Osteoblast (primary cell): Measurements from ENCODE around the gene CACNA2D3. TPM values are rescaled to one million over a fixed set of nuclear protein-coding genes. Genes with fewer than 3 reads are reported as not detected.

Experiments
- DNase-seq: peaks from one replicate; pipeline ENCODE4 v3.0.0; 2011; ENCODE audit warnings: low spot score, mixed read lengths; ENCODE audit not compliant: insufficient read length; ENCODE audit errors: missing footprints
- H2AFZ ChIP-seq: 2 replicates; pipeline ENCODE4 v1.6.0; 2011; ENCODE audit warnings: mild to moderate bottlenecking, low read length
- H3K27ac ChIP-seq: 2 replicates; pipeline ENCODE4 v1.5.1; 2011; ENCODE audit warnings: mild to moderate bottlenecking, low read depth, low read length, moderate library complexity
- H3K27me3 ChIP-seq: 2 replicates; pipeline ENCODE4 v1.6.0; 2012; ENCODE audit warnings: mild to moderate bottlenecking, control low read depth, inconsistent platforms, low read length, moderate library complexity; ENCODE audit not compliant: insufficient read depth
- H3K36me3 ChIP-seq: 2 replicates; pipeline ENCODE4 v1.5.1; 2011; ENCODE audit warnings: mild to moderate bottlenecking, low read length, control low read depth, moderate library complexity; ENCODE audit not compliant: insufficient read depth
- H3K4me1 ChIP-seq: 2 replicates; pipeline ENCODE4 v1.5.1; 2011; ENCODE audit warnings: mild to moderate bottlenecking, low read length, control low read depth, moderate library complexity; ENCODE audit not compliant: insufficient read depth
- H3K4me2 ChIP-seq: 2 replicates; pipeline ENCODE4 v1.6.0; 2011; ENCODE audit warnings: mild to moderate bottlenecking, low read length; ENCODE audit not compliant: insufficient read depth
- H3K4me3 ChIP-seq: fragments of 200-600 bp; sonication (generic); 3 replicates; pipeline ENCODE4 v1.5.1; 2012; ENCODE audit warnings: mild to moderate bottlenecking, low read length, inconsistent platforms; ENCODE audit not compliant: insufficient read depth
- H3K79me2 ChIP-seq: 2 replicates; pipeline ENCODE4 v1.6.0; 2012; ENCODE audit warnings: mild to moderate bottlenecking, low read length, control low read depth, inconsistent platforms; ENCODE audit not compliant: insufficient read depth
- H3K9me3 ChIP-seq: 2 replicates; pipeline ENCODE4 v1.5.1; 2011; ENCODE audit warnings: low read depth, low read length, control low read depth
- H4K20me1 ChIP-seq: 2 replicates; pipeline ENCODE4 v1.6.0; 2012; ENCODE audit warnings: mild to moderate bottlenecking, low read length, control low read depth; ENCODE audit not compliant: insufficient read depth
- total RNA-seq: library from RNA; depleted of rRNA; stranded (reverse); fragments of >200 nt; gene quantifications from 2 replicates; pipeline ENCODE4 v1.2.3, GENCODE V29; 2012
- TF ChIP-seq, protein P1 (sequence below): IDR thresholded peaks from 2 replicates; pipeline ENCODE4 v1.5.1; 2011; ENCODE audit warnings: mild to moderate bottlenecking, low read depth, low read length, moderate library complexity; ENCODE audit errors: extremely low read depth

CACNA2D3 gene
- total RNA-seq, 1 donor = 0.36 TPM

DNA sequence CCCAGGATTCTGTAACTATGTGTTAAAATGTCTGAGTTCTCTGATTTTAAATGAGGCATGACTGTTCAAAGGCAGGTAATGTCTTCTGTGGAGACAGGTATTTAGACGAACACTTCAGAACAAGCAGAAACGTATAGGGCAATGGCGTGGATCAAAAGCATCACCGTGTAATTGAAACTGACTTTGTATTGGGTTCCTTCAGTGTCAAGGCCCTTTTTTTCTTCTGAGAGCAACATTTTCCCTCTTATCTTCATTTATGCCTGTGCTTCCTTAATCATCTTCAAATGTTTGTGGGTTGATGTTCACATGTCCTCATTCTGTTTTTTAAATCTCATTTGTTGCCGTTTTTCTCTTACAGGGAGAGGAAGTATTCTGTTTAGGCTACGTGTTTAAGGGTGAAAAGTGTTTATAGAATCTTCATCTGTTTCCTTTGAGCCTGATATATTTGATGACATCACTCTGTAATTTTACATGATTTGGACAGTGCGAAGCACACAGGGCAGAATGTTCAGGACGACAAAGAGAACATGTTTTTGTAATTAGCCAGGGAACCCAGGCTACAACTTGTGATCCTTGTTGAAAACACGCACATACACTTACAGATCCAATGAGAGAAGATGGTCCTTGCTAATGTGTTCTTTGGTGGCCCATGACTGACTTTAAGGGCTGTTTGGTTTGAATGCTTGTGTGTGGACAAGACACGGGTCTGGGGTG, 609.5 kb downstream of the CACNA2D3 start:
- H3K4me1 ChIP-seq = no peaks in the 10 kb centered on the region
- no peak for DNase-seq
- no peak overlapping the region for H3K4me2 ChIP-seq
- H3K4me3 ChIP-seq = no peak overlapping the region
- TF ChIP-seq, protein P1, sequence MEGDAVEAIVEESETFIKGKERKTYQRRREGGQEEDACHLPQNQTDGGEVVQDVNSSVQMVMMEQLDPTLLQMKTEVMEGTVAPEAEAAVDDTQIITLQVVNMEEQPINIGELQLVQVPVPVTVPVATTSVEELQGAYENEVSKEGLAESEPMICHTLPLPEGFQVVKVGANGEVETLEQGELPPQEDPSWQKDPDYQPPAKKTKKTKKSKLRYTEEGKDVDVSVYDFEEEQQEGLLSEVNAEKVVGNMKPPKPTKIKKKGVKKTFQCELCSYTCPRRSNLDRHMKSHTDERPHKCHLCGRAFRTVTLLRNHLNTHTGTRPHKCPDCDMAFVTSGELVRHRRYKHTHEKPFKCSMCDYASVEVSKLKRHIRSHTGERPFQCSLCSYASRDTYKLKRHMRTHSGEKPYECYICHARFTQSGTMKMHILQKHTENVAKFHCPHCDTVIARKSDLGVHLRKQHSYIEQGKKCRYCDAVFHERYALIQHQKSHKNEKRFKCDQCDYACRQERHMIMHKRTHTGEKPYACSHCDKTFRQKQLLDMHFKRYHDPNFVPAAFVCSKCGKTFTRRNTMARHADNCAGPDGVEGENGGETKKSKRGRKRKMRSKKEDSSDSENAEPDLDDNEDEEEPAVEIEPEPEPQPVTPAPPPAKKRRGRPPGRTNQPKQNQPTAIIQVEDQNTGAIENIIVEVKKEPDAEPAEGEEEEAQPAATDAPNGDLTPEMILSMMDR = no peak
- no peaks in the 10 kb centered on the region for H3K27me3 ChIP-seq
- H3K9me3 ChIP-seq = peaks cover 2% of the 10 kb centered on the region
- H3K79me2 ChIP-seq = no peaks in the 10 kb centered on the region
- H2AFZ ChIP-seq = no peak overlapping the region
- H3K27ac ChIP-seq = no peak overlapping the region
- no peaks in the 10 kb centered on the region for H4K20me1 ChIP-seq
- no peaks in the 10 kb centered on the region for H3K36me3 ChIP-seq

DNA sequence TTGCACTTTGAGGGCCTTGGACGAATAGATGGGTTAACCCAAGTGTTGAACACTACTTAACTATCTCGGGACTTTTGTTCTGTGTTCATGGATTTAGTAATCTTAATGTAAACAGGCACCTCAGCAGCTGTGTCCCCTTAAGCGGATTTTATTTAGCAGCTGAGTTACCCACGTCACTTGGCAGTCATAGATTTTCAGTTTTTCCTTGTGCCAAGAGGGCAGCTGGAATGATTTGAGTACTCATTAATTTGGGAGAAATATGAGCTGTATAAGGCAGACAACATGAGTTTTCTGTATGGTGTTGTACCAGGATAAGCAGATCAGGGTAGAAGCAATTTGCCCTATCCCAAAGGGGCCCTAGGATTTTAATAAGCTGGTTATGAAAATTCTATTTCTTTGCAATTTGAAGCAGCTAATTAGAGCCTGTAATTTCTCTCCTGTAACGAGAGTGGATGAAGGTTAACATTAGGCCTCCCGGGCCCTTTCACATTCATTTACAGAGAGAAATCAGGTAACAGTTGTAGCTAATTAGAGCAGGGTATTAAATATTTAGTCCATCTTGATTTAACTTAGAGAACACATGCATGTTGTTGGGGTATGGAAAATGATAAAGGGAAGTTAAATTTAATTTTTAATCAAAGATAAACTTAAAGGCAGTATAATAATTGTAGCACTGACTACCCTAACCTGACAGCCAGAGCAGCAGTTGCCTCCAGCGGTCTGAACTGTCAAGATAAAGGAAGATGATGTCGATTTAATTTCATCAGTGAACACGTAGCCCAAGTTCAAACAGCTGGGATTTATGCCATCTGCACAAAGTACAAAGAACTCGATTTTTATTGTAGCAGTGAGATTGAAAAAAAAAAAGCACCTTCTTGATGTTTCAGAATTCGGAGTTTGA, 611.0 kb downstream of the CACNA2D3 start:
- TF ChIP-seq, protein P1 = no peak
- no peak for DNase-seq
- Histone ChIP-seq H3K27me3 (no peaks in the 10 kb centered on the region), H4K20me1 (no peaks in the 10 kb centered on the region), H3K9me3 (peaks cover 2% of the 10 kb centered on the region), H3K27ac (no peak overlapping the region), H3K4me3 (no peak overlapping the region), H3K79me2 (no peaks in the 10 kb centered on the region), H2AFZ (no peak overlapping the region), H3K4me2 (no peak overlapping the region), H3K4me1 (no peaks in the 10 kb centered on the region), H3K36me3 (no peaks in the 10 kb centered on the region)

DNA sequence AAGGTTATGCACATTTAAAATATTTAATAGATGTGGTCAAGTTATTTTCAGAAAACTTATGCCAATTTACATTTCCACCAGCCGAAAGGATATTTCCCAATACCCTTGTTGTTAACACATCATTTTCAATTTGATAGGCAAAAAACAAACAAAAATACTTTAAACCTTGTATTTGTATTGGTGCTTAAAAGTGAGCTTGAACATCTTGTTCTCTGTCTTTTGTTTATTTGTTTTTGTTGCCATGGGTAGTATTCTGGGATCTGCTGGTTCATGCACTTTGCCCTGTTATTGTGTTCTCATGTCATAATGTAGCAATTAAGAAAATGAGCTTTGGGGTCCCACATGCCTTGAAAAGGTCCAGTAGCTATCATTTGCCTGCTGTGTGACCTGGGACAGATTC, 614.1 kb downstream of the CACNA2D3 start:
- H3K4me1 ChIP-seq = no peaks in the 10 kb centered on the region
- no peak for DNase-seq
- no peak overlapping the region for H3K4me2 ChIP-seq
- H2AFZ ChIP-seq = no peak overlapping the region
- TF ChIP-seq, protein P1 = no peak
- no peaks in the 10 kb centered on the region for H3K79me2 ChIP-seq
- H3K9me3 ChIP-seq = peaks cover 2% of the 10 kb centered on the region
- H4K20me1 ChIP-seq = no peaks in the 10 kb centered on the region
- H3K36me3 ChIP-seq = no peaks in the 10 kb centered on the region
- no peak overlapping the region for H3K27ac ChIP-seq
- no peaks in the 10 kb centered on the region for H3K27me3 ChIP-seq
- H3K4me3 ChIP-seq = no peak overlapping the region

DNA sequence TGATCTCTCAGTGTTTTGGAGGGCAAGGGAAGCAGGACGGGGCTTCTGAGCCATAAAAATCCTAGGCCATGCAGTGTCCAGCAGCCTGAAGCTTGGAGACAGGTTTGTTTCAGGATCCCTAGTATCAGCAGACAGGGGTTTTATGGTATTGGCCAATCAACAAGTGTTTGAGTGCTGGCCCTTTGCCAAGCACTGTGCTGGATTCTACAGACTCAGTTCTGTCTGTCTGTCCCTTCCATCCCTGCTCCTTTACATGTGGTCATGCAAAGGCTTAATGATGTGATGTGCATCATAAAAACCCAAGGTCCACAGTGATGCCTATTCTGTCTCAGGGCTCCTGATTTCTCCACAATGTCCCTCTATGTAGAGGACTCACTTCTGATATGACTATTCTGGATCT, 621.4 kb downstream of the CACNA2D3 start:
- no peaks in the 10 kb centered on the region for H3K4me1 ChIP-seq
- H3K9me3 ChIP-seq = no peaks in the 10 kb centered on the region
- no peak overlapping the region for H3K4me3 ChIP-seq
- H3K4me2 ChIP-seq = no peak overlapping the region
- no peak overlapping the region for H3K27ac ChIP-seq
- no peaks in the 10 kb centered on the region for H3K36me3 ChIP-seq
- H2AFZ ChIP-seq = no peak overlapping the region
- DNase-seq = no peak
- TF ChIP-seq, protein P1 = no peak
- no peaks in the 10 kb centered on the region for H3K27me3 ChIP-seq
- H3K79me2 ChIP-seq = no peaks in the 10 kb centered on the region
- no peaks in the 10 kb centered on the region for H4K20me1 ChIP-seq
